Measurements from ENCODE around the gene ELK1.

DNA sequence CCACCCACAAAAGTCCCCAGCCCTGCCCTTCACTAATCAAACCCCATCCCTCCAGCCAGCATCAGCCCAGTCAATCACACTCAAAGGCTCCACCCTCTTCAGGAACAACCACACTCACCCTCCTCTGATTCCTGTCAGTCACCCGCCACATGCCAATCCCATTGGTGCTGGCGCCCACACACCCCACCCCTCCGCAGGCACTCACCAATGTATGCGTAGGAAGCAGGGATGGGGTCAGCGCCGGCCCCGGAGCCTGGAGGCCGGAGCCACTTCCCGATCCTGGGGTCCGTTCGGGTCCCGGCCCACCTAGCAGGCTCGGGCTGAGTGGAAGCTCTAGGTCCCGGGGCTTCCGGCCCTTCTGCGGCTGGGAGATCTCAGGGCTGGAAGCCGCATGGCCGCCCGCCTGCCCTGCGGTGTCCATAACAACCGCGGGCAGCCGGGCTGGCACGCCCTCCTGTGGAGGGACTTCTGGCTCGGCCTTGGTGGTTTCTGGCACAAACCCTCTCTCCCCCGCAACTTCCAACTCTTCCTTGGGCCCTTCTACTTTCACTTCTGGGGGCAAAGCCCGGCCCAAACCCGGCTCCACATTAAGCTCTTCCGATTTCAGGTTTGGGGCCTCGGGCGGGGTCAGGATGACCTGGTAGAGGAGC is 12.7 kb downstream of the ELK1 start:
- TF ChIP-seq, protein P1, sequence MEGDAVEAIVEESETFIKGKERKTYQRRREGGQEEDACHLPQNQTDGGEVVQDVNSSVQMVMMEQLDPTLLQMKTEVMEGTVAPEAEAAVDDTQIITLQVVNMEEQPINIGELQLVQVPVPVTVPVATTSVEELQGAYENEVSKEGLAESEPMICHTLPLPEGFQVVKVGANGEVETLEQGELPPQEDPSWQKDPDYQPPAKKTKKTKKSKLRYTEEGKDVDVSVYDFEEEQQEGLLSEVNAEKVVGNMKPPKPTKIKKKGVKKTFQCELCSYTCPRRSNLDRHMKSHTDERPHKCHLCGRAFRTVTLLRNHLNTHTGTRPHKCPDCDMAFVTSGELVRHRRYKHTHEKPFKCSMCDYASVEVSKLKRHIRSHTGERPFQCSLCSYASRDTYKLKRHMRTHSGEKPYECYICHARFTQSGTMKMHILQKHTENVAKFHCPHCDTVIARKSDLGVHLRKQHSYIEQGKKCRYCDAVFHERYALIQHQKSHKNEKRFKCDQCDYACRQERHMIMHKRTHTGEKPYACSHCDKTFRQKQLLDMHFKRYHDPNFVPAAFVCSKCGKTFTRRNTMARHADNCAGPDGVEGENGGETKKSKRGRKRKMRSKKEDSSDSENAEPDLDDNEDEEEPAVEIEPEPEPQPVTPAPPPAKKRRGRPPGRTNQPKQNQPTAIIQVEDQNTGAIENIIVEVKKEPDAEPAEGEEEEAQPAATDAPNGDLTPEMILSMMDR (conservative IDR thresholded peaks at IDR 0.05), result no peak
- no peak for TF ChIP-seq ZFX (IDR thresholded peaks at IDR 0.05)
